Mucosa of stomach (tissue), 1 donor: ENCODE measurements around the gene TRIM47.

Experiments used
- H3K27me3 ChIP-seq: one replicate; pipeline ENCODE4 v1.7.0; 2013; ENCODE audit warnings: mild to moderate bottlenecking, low read length; ENCODE audit not compliant: control insufficient read depth, insufficient read depth
- H3K36me3 ChIP-seq: one replicate; pipeline ENCODE4 v1.7.0; 2013; ENCODE audit warnings: low read length; ENCODE audit not compliant: control insufficient read depth, insufficient read depth
- H3K4me1 ChIP-seq: one replicate; pipeline ENCODE4 v1.7.0; 2013; ENCODE audit warnings: mild to moderate bottlenecking, low read length; ENCODE audit not compliant: control insufficient read depth, insufficient read depth
- H3K4me3 ChIP-seq: one replicate; pipeline ENCODE4 v1.7.0; 2013; ENCODE audit warnings: low read length
- H3K9ac ChIP-seq: one replicate; pipeline ENCODE4 v1.7.0; 2013; ENCODE audit warnings: mild to moderate bottlenecking, low read length, moderate library complexity
- H3K9me3 ChIP-seq: one replicate; pipeline ENCODE4 v1.7.0; 2013; ENCODE audit warnings: mild to moderate bottlenecking, low read length, moderate library complexity; ENCODE audit not compliant: control insufficient read depth
- donor health status: Pancreatic carcinoma.

The TRIM47 gene

DNA sequence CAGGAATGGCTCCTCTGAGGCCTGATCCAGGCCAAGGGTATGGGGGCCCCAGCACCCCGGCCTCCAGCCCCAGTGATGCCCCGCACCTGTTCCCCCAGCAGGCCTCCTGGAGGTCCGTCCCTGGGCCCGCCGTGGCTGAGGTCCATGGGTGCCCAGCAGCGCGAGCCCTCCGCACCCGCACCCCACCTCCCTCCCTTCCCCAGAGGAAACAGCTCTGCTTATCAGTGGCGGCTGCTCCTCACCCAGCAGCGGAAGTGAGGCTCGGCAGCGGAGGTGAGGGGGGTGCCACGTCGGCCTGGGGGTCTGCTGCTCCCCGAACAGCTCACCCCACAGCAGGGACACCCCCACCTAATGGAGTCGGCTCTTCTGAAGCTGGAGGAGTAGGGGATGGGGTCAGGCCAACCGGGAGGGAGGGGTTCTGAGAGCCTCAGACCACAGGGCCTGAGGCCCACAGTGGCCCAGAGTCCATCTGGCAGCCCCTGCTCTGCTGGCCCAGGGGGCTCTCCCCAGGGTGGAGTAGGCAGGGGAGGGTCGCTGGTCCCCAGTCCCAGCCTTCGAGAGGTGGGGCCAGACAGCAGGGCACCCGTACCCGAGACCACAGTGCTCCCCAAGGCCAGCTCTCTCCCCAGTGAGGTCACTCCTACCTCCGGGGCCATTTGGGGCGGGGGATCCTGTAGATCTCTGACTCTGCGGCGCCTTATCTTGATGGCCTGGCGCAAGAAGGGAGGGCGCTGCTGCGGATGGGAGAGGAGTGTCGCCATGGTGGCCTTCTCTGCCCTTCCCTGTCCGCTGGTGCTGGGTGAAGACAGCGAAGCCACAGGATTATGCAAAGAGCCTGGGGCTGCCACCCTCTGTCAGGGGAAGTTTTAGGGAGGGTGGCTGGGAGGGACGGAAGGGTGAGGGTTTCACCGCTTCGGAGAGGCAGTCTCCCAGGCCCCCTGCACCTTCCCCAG lies 34.5 kb downstream of the TRIM47 start, which contains the start of gene UNC13D:
UNC13D (minus strand) TSS at position 828 of the 953 bp plus-strand sequence; CDS start at position 761, 67 bp downstream.
- Histone ChIP-seq H3K9ac (peak within 1 kb of the TSS; percentile 83), H3K27me3 (no peaks in the 10 kb centered on the region), H3K4me1 (peaks cover 54% of the 10 kb centered on the region), H3K36me3 (peaks cover 20% of the 10 kb centered on the region), H3K4me3 (peak within 1 kb of the TSS; percentile 46), H3K9me3 (no peaks in the 10 kb centered on the region)

DNA sequence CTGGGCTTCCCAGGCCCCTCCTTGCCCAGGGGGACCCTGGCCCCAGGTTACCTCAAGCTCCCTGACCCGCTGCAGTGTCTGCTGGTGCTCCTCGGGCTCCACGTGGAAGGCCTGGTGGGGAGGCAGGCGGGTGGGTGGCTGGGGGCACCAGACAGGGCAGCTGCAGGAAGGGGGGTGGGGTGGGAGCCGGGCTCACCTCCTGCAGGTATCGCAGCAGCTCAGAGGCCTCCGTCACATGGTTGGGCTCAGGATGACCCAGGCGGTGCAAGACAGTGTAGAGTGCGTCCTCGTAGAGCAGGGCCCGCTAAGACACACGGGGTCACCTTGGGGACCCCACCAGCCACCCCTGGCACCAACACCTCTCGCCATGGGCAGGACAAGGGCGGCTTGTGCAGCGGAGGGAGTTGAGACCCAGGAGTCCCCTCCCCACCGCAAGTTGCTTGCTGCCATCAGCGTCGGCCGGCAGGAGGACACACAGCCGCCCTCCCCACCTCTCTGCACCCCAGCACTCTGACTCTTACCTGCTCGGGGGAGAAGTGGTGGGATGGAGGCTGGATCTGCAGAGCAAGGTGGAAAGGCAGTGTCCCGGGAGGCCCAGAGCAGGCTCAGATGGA lies 35.3 kb downstream of the TRIM47 start:
- Histone ChIP-seq H3K4me1 (peaks cover 49% of the 10 kb centered on the region), H3K9ac (peak overlapping the region; percentile 74), H3K9me3 (no peaks in the 10 kb centered on the region), H3K4me3 (no peak overlapping the region), H3K27me3 (no peaks in the 10 kb centered on the region), H3K36me3 (peaks cover 15% of the 10 kb centered on the region)

DNA sequence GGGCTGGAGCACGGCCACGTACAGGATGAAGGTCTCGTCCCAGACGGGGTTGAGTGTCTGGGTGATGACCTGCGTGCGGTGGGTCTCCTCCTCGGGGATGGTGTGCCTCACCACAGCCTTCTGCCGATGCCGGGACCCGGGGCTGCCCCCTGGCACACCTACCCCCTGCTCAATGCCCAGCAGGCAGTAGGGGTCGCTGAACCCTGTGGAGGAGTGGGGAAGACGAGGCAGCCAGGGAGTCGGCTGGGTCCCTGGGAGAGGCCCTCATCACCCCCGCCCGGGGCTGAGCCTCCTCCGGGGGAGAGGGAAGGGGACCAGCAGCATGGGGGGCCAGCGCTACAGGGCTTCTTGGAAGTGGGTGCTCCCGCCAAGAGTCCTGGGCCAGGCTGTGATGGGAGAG lies 36.0 kb downstream of the TRIM47 start:
- Histone ChIP-seq H3K36me3 (peaks cover 9% of the 10 kb centered on the region), H3K4me3 (no peak overlapping the region), H3K9ac (no peak overlapping the region)

GRCh38 chr17:75840799-75841164 lies 37.6 kb downstream of the TRIM47 start:
- Histone ChIP-seq H3K4me3 (no peak overlapping the region), H3K9me3 (no peaks in the 10 kb centered on the region)

More for the DNA sequence above, 36.0 kb downstream of the TRIM47 start:
- no peaks in the 10 kb centered on the region for H3K9me3 ChIP-seq
- no peaks in the 10 kb centered on the region for H3K27me3 ChIP-seq
- peaks cover 42% of the 10 kb centered on the region for H3K4me1 ChIP-seq

GRCh38 chr17:75839942-75840798 lies 38.2 kb downstream of the TRIM47 start:
- Histone ChIP-seq H3K4me3 (no peak overlapping the region), H3K36me3 (no peaks in the 10 kb centered on the region), H3K4me1 (peaks cover 20% of the 10 kb centered on the region), H3K27me3 (no peaks in the 10 kb centered on the region), H3K9me3 (no peaks in the 10 kb centered on the region), H3K9ac (no peak overlapping the region)

More at GRCh38 chr17:75840799-75841164, 37.6 kb downstream of the TRIM47 start:
- no peaks in the 10 kb centered on the region for H3K27me3 ChIP-seq
- H3K4me1 ChIP-seq = peaks cover 26% of the 10 kb centered on the region
- H3K9ac ChIP-seq = no peak overlapping the region
- no peaks in the 10 kb centered on the region for H3K36me3 ChIP-seq

GRCh38 chr17:75838410-75838809 lies 40.0 kb downstream of the TRIM47 start:
- H3K36me3 ChIP-seq = no peaks in the 10 kb centered on the region
- H3K9ac ChIP-seq = no peak overlapping the region
- H3K4me1 ChIP-seq = peaks cover 2% of the 10 kb centered on the region
- no peaks in the 10 kb centered on the region for H3K9me3 ChIP-seq
- H3K27me3 ChIP-seq = no peaks in the 10 kb centered on the region
- no peak overlapping the region for H3K4me3 ChIP-seq

DNA sequence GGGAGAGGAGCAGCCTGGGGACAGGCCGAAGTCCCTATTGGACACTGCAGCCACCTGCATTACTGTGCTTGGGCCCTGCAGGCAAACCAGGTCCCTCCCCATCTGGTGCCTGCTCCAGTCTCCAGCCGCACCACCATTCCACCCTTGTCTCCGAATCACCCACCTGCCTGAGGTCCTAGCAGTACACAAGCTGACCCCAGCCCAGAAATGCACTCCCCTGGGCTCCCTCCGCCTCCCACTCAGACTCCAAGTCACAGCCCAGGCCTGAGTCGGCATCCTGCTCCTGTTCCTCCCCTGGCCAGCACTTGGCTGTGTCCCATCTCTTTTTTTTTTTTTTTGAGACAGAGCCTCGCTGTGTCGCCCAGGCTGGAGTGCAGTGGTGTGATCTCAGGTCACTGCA lies 40.5 kb downstream of the TRIM47 start:
- Histone ChIP-seq H3K4me3 (no peak overlapping the region), H3K36me3 (no peaks in the 10 kb centered on the region), H3K9me3 (no peaks in the 10 kb centered on the region), H3K4me1 (peaks cover 1% of the 10 kb centered on the region), H3K27me3 (no peaks in the 10 kb centered on the region), H3K9ac (no peak overlapping the region)

- H3K4me1 ChIP-seq = peaks cover 8% of the 10 kb centered on the region
- no peaks in the 10 kb centered on the region for H3K36me3 ChIP-seq
- H3K9ac ChIP-seq = no peak overlapping the region
- no peaks in the 10 kb centered on the region for H3K27me3 ChIP-seq
- no peak overlapping the region for H3K4me3 ChIP-seq
- no peaks in the 10 kb centered on the region for H3K9me3 ChIP-seq
These were observed 41.8 kb downstream of the TRIM47 start for GRCh38 chr17:75836605-75837004.

- H3K4me3 ChIP-seq = no peak overlapping the region
- peaks cover 8% of the 10 kb centered on the region for H3K4me1 ChIP-seq
- no peaks in the 10 kb centered on the region for H3K36me3 ChIP-seq
- H3K27me3 ChIP-seq = no peaks in the 10 kb centered on the region
- no peak overlapping the region for H3K9ac ChIP-seq
- H3K9me3 ChIP-seq = no peaks in the 10 kb centered on the region
These were observed 42.8 kb downstream of the TRIM47 start for GRCh38 chr17:75835654-75835987.

DNA sequence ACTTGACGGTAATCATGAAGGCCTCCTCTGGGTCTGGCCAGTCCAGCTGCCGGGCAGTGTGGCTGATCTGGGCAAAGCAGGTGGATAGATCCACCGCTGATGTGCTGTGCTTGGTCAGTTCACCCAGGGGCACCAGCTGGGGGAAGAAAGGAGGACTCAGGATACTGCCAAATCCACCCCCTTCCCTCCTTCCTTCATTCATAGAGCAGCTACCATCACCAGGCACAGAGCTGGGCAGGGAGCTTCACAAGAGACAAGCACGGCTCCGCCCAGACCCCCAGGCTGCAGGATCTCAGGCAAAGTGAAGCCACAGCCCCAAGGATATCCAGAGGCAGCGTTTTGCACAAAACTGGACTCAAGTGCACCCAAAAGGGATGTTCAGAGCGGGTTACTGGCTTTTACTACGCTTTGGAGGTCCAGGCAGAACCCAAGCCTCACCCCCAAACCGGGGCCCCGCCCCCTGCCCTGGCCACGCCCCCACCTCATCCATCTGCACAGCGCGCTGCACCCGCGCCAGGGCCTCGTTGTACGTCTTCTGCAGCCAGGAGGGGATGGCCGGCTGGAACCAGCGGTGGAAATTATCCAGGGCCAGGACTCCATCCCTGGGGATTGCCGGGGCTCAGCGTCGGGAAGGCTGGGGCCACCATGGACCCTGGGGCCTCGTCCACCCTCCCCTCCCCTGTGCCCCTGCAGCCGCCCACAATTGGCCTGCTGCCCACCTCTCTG lies 43.3 kb downstream of the TRIM47 start:
- H3K9me3 ChIP-seq = no peaks in the 10 kb centered on the region
- no peak overlapping the region for H3K9ac ChIP-seq
- H3K4me3 ChIP-seq = no peak overlapping the region
- peaks cover 8% of the 10 kb centered on the region for H3K4me1 ChIP-seq
- no peaks in the 10 kb centered on the region for H3K27me3 ChIP-seq
- H3K36me3 ChIP-seq = no peaks in the 10 kb centered on the region

- Histone ChIP-seq H3K9me3 (no peaks in the 10 kb centered on the region), H3K27me3 (no peaks in the 10 kb centered on the region), H3K36me3 (no peaks in the 10 kb centered on the region), H3K4me1 (peaks cover 8% of the 10 kb centered on the region), H3K9ac (no peak overlapping the region), H3K4me3 (no peak overlapping the region)
These were observed 44.0 kb downstream of the TRIM47 start for GRCh38 chr17:75834279-75834920.
